Measurements from ENCODE around the gene SCAF4.
A peak's percentile ranks its signal among the peaks of the same experiment; 100 is the strongest.

The SCAF4 gene

DNA sequence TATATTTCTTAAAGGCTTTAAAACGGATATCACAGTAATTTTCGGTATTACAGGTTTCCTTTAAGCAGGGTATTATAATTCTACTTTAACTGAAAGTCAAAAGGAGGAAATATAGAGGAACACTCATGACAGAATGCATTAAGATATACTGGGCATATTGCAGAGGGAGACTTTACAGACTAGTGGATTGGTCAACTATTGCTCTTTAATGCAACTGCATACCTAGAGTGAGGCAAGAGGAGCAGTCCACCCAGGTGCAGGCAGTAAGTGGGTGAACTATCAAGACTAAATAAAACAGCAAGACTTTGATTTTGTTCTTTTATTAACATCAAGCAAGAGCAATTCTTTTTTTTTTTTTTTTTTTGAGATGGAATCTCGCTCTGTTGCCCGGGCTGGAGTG, 10.5 kb downstream of the SCAF4 start:
- no peak overlapping the region for H3K4me3 Mint-ChIP-seq
- H3K27me3 Mint-ChIP-seq (ENCODE audit: low read depth): no peaks in the 10 kb centered on the region
- TF ChIP-seq CTCF (IDR thresholded peaks at IDR 0.05; ENCODE audit: unreplicated experiment in 3 of 3): no peak
- H3K9me3 Mint-ChIP-seq: no peaks in the 10 kb centered on the region
- H3K4me1 Mint-ChIP-seq: peaks cover 27% of the 10 kb centered on the region
- peaks cover 34% of the 10 kb centered on the region for H3K36me3 Mint-ChIP-seq (ENCODE audit: low read depth)
- peak overlapping the region in 1 of 3 experiments; percentile 79 for H3K27ac Mint-ChIP-seq

- no peaks in the 10 kb centered on the region for H3K9me3 Mint-ChIP-seq
- TF ChIP-seq CTCF (IDR thresholded peaks at IDR 0.05; ENCODE audit: unreplicated experiment in 3 of 3): no peak
- H3K27ac Mint-ChIP-seq: peak overlapping the region in 1 of 3 experiments; percentile 79
- no peak overlapping the region for H3K4me3 Mint-ChIP-seq
- no peaks in the 10 kb centered on the region for H3K27me3 Mint-ChIP-seq (ENCODE audit: low read depth)
- peaks cover 34% of the 10 kb centered on the region for H3K36me3 Mint-ChIP-seq (ENCODE audit: low read depth)
- peaks cover 27% of the 10 kb centered on the region for H3K4me1 Mint-ChIP-seq
Measured at GRCh38 chr21:31720739-31721138, 11.2 kb downstream of the SCAF4 start.

GRCh38 chr21:31720330-31720729, 11.6 kb downstream of the SCAF4 start:
- H3K27me3 Mint-ChIP-seq (ENCODE audit: low read depth): no peaks in the 10 kb centered on the region
- TF ChIP-seq CTCF (IDR thresholded peaks at IDR 0.05; ENCODE audit: unreplicated experiment in 3 of 3): no peak
- H3K4me1 Mint-ChIP-seq: peaks cover 27% of the 10 kb centered on the region
- no peak overlapping the region for H3K27ac Mint-ChIP-seq
- H3K36me3 Mint-ChIP-seq (ENCODE audit: low read depth): peaks cover 33% of the 10 kb centered on the region
- H3K9me3 Mint-ChIP-seq: no peaks in the 10 kb centered on the region
- H3K4me3 Mint-ChIP-seq: no peak overlapping the region

DNA sequence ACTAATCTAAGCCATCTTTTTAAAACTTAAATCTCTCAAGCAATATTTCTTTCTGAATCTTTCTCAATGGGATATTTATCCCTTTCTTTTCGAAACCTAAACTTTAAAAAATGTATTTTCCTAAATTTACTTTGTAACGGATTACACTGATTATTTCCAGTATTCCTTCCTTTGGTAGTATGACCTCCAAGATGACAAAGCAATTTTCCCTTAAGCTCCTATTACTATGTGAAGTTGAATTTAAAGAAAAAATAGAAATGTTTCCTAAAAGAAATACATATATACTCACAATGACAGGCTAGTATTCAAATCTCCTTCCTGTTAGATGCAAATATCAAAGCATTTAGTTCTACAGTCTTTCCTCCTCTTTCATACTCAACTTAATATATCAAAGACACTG, 15.8 kb downstream of the SCAF4 start:
- Mint-ChIP-seq H3K4me3 (no peak overlapping the region), H3K4me1 (peaks cover 22% of the 10 kb centered on the region), H3K27ac (no peak overlapping the region), H3K27me3 (ENCODE audit: low read depth) (no peaks in the 10 kb centered on the region), H3K36me3 (ENCODE audit: low read depth) (peaks cover 11% of the 10 kb centered on the region), H3K9me3 (no peaks in the 10 kb centered on the region)
- no peak for TF ChIP-seq CTCF (IDR thresholded peaks at IDR 0.05; ENCODE audit: unreplicated experiment in 3 of 3)

GRCh38 chr21:31714741-31715365, 17.1 kb downstream of the SCAF4 start:
- Mint-ChIP-seq H3K4me1 (peaks cover 25% of the 10 kb centered on the region), H3K27ac (peak overlapping the region in 1 of 3 experiments; percentile 67), H3K4me3 (no peak overlapping the region), H3K27me3 (ENCODE audit: low read depth) (no peaks in the 10 kb centered on the region), H3K9me3 (no peaks in the 10 kb centered on the region), H3K36me3 (ENCODE audit: low read depth) (peaks cover 8% of the 10 kb centered on the region)
- TF ChIP-seq CTCF (IDR thresholded peaks at IDR 0.05; ENCODE audit: unreplicated experiment in 3 of 3): no peak

All from nephron (organoid).